SK-N-SH (cell line): ENCODE data around the gene TARDBP. TPM values are rescaled to one million over a fixed set of nuclear protein-coding genes. Genes with fewer than 3 reads are reported as not detected.

ENCODE experiments used
- CTCF ChIA-PET: fragments of 300-600, 350-600 bp; formaldehyde crosslinking; extraction: SDS; loops from one replicate; lab custom pipeline; 2021; lab: Yijun Ruan, JAX
- POLR2A ChIA-PET: fragments of 350-600 bp; sonication (Branson Sonifier 250); formaldehyde crosslinking; extraction: SDS; loops from one replicate; lab custom pipeline; 2020; ENCODE audit warnings: antibody characterized with exemption, inconsistent platforms; lab: Yijun Ruan, JAX
- DNase-seq: peaks from one replicate; pipeline ENCODE4 v3.0.0; 2012
- H2AFZ ChIP-seq: fragments of 200-600 bp; sonication (generic); 2 replicates; pipeline ENCODE4 v1.8.1; 2016; ENCODE audit warnings: antibody characterized with exemption, mild to moderate bottlenecking, low read depth
- H3F3A ChIP-seq: fragments of 200-600 bp; sonication (generic); replicated peaks from 2 replicates; pipeline ENCODE3; 2016; ENCODE audit warnings: antibody characterized with exemption, mild to moderate bottlenecking; ENCODE audit not compliant: insufficient read depth
- H3K27ac ChIP-seq, 2 experiments: fragments of 200-500 bp in 1 of 2; fragments of 200-600 bp in 1 of 2; sonication (Bioruptor generic) in 1 of 2; sonication (generic), shearing (Covaris generic) in 1 of 2; 2 replicates each; pipeline versions ENCODE4 v1.5.1 to v1.6.1; 2014 to 2016; ENCODE audit warnings: low read depth in 2 of 2, inconsistent platforms in 1 of 2, low read length in 1 of 2, mild to moderate bottlenecking in 1 of 2, mixed read lengths in 1 of 2
- H3K27me3 ChIP-seq: fragments of 200-600 bp; sonication (generic), shearing (Covaris generic); 2 replicates; pipeline ENCODE4 v1.6.1; 2016; ENCODE audit warnings: mixed run types; ENCODE audit not compliant: insufficient read depth
- H3K36me3 ChIP-seq, 2 experiments: fragments of 200-500 bp in 1 of 2; fragments of 200-600 bp in 1 of 2; sonication (Bioruptor generic) in 1 of 2; sonication (generic) in 1 of 2; replicated peaks in 1 of 2; 2 replicates each; pipeline versions ENCODE3 to v1.5.1; 2014 to 2016; ENCODE audit warnings: low read length in 1 of 2, mild to moderate bottlenecking in 1 of 2; ENCODE audit not compliant: insufficient read depth in 2 of 2, control insufficient read depth in 1 of 2
- H3K4me1 ChIP-seq, 2 experiments: fragments of 200-500 bp in 1 of 2; fragments of 200-600 bp in 1 of 2; sonication (Bioruptor generic) in 1 of 2; sonication (generic), shearing (Covaris generic) in 1 of 2; 2 replicates each; pipeline versions ENCODE4 v1.5.1 to v1.6.1; 2014 to 2016; ENCODE audit warnings: low read depth in 1 of 2, low read length in 1 of 2, mixed run types in 1 of 2; ENCODE audit not compliant: insufficient read depth in 2 of 2, control insufficient read depth in 1 of 2
- H3K4me2 ChIP-seq: fragments of 200-600 bp; sonication (generic), shearing (Covaris generic); 2 replicates; pipeline ENCODE4 v1.6.1; 2017; ENCODE audit warnings: mixed run types
- H3K4me3 ChIP-seq, 2 experiments: fragments of 200-500 bp in 1 of 2; fragments of 200-600 bp in 1 of 2; sonication (Bioruptor generic) in 1 of 2; sonication (generic), shearing (Covaris generic) in 1 of 2; 2 replicates each; pipeline versions ENCODE4 v1.5.1 to v1.8.1; 2014 to 2016; ENCODE audit warnings: low read depth in 2 of 2, inconsistent platforms in 1 of 2, low read length in 1 of 2, mild to moderate bottlenecking in 1 of 2, mixed read lengths in 1 of 2, moderate library complexity in 1 of 2
- H3K79me2 ChIP-seq: fragments of 200-600 bp; sonication (generic); 2 replicates; pipeline ENCODE4 v1.8.1; 2017; ENCODE audit warnings: mild to moderate bottlenecking; ENCODE audit not compliant: insufficient read depth
- H3K9ac ChIP-seq: fragments of 200-600 bp; sonication (generic); 2 replicates; pipeline ENCODE4 v1.6.1; 2017; ENCODE audit warnings: mixed run types
- H3K9me2 ChIP-seq: fragments of 200-600 bp; sonication (generic); 2 replicates; pipeline ENCODE4 v1.6.1; 2017; ENCODE audit warnings: mixed run types
- H3K9me3 ChIP-seq: fragments of 200-600 bp; sonication (generic); 2 replicates; pipeline ENCODE4 v1.6.1; 2017; ENCODE audit warnings: mixed run types, mild to moderate bottlenecking, moderate library complexity
- H4K20me1 ChIP-seq: fragments of 200-600 bp; sonication (generic); 2 replicates; pipeline ENCODE4 v1.6.1; 2017; ENCODE audit warnings: mild to moderate bottlenecking, mixed run types; ENCODE audit not compliant: insufficient read depth
- CHD2 ChIP-seq: fragments of 150-350 bp; IDR thresholded peaks from 2 replicates; pipeline ENCODE4 v1.6.1; 2018; ENCODE audit warnings: low read length; ENCODE audit not compliant: partially characterized antibody
- FOSL2 ChIP-seq: IDR thresholded peaks from 2 replicates; pipeline ENCODE4 v1.4.0; 2012; ENCODE audit warnings: low read depth, mild to moderate bottlenecking, moderate library complexity, borderline replicate concordance
- FOXJ3 ChIP-seq: sonication (generic); formaldehyde crosslinking; IDR thresholded peaks from 2 replicates; pipeline ENCODE4 v1.5.1; 2020; ENCODE audit warnings: mild to moderate bottlenecking, missing genetic modification reagents
- FOXM1 ChIP-seq: IDR thresholded peaks from 2 replicates; pipeline ENCODE4 v1.4.0; 2012; ENCODE audit warnings: low read depth, mild to moderate bottlenecking
- GABPA ChIP-seq: IDR thresholded peaks from 2 replicates; pipeline ENCODE4 v1.4.0; 2012; ENCODE audit warnings: low read depth, mild to moderate bottlenecking
- GATA2 ChIP-seq: sonication (generic); formaldehyde crosslinking; IDR thresholded peaks from 2 replicates; pipeline ENCODE4 v1.5.0; 2020; ENCODE audit warnings: mild to moderate bottlenecking, missing genetic modification reagents
- IRF3 ChIP-seq: fragments of 150-350 bp; IDR thresholded peaks from 2 replicates; pipeline ENCODE4 v1.6.1; 2016; ENCODE audit warnings: mild to moderate bottlenecking, low read depth, low read length
- JUND ChIP-seq: IDR thresholded peaks from 2 replicates; pipeline ENCODE4 v1.4.0; 2012
- MEF2A ChIP-seq: IDR thresholded peaks from 2 replicates; pipeline ENCODE4 v1.4.0; 2012; ENCODE audit warnings: low read depth, borderline replicate concordance
- NFIC ChIP-seq: IDR thresholded peaks from 2 replicates; pipeline ENCODE4 v1.4.0; 2012; ENCODE audit warnings: borderline replicate concordance
- NRF1 ChIP-seq: IDR thresholded peaks from 2 replicates; pipeline ENCODE4 v1.6.1; 2012; ENCODE audit warnings: low read depth, mild to moderate bottlenecking, low read length
- REST ChIP-seq: IDR thresholded peaks from 2 replicates; pipeline ENCODE4 v1.6.1; 2012; ENCODE audit warnings: mild to moderate bottlenecking, low read depth, low read length, moderate library complexity
- RXRA ChIP-seq: IDR thresholded peaks from 2 replicates; pipeline ENCODE4 v1.4.0; 2012; ENCODE audit warnings: low read depth, mild to moderate bottlenecking, borderline replicate concordance
- TAF1 ChIP-seq: IDR thresholded peaks from 2 replicates; pipeline ENCODE4 v1.6.1; 2012; ENCODE audit warnings: low read depth, mild to moderate bottlenecking, low read length, moderate library complexity, borderline replicate concordance
- TCF12 ChIP-seq: IDR thresholded peaks from 2 replicates; pipeline ENCODE4 v1.4.0; 2012
- TEAD4 ChIP-seq: IDR thresholded peaks from 2 replicates; pipeline ENCODE4 v1.4.0; 2012; ENCODE audit warnings: mild to moderate bottlenecking, borderline replicate concordance; ENCODE audit not compliant: insufficient read depth
- WGBS: methylation state at CpG from one replicate; pipeline ENCODE4 v1.1.6; 2017; ENCODE audit warnings: low lambda C conversion rate; 5-methylcytosine and 5-hydroxymethylcytosine counted together
- polyA plus RNA-seq, 3 experiments: library from polyadenylated mRNA; depleted of rRNA; stranded (reverse); fragments of >200 nt; gene quantifications; 2 replicates each; pipeline ENCODE4 v1.2.3, GENCODE V29; 2012
- TF ChIP-seq, protein P1 (sequence below): fragments of 200-600 bp; sonication (generic); IDR thresholded peaks from 2 replicates; pipeline ENCODE4 v1.6.1; 2017; ENCODE audit warnings: antibody characterized with exemption, mild to moderate bottlenecking, moderate library complexity
- TF ChIP-seq, protein P2 (sequence below): IDR thresholded peaks from 2 replicates; pipeline ENCODE4 v1.4.0; 2012; ENCODE audit warnings: low read depth, borderline replicate concordance

The TARDBP gene
- polyA plus RNA-seq, 1 of the 3 experiments (the other 2 are of a cell fraction): 207 TPM

GRCh38 chr1:11026903-11027302 is 14.4 kb downstream of the TARDBP start:
- TF ChIP-seq RXRA (no peak), FOXJ3 (CRISPR knock-in tag) (no peak), TEAD4 (no peak), CHD2 (no peak), MEF2A (no peak), GABPA (no peak), TCF12 (no peak), NFIC (no peak), IRF3 (no peak), TAF1 (no peak), NRF1 (no peak), FOSL2 (no peak), GATA2 (no peak), REST (no peak), JUND (no peak), FOXM1 (no peak)
- TF ChIP-seq, protein P1, sequence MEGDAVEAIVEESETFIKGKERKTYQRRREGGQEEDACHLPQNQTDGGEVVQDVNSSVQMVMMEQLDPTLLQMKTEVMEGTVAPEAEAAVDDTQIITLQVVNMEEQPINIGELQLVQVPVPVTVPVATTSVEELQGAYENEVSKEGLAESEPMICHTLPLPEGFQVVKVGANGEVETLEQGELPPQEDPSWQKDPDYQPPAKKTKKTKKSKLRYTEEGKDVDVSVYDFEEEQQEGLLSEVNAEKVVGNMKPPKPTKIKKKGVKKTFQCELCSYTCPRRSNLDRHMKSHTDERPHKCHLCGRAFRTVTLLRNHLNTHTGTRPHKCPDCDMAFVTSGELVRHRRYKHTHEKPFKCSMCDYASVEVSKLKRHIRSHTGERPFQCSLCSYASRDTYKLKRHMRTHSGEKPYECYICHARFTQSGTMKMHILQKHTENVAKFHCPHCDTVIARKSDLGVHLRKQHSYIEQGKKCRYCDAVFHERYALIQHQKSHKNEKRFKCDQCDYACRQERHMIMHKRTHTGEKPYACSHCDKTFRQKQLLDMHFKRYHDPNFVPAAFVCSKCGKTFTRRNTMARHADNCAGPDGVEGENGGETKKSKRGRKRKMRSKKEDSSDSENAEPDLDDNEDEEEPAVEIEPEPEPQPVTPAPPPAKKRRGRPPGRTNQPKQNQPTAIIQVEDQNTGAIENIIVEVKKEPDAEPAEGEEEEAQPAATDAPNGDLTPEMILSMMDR: no peak
- TF ChIP-seq, protein P2, sequence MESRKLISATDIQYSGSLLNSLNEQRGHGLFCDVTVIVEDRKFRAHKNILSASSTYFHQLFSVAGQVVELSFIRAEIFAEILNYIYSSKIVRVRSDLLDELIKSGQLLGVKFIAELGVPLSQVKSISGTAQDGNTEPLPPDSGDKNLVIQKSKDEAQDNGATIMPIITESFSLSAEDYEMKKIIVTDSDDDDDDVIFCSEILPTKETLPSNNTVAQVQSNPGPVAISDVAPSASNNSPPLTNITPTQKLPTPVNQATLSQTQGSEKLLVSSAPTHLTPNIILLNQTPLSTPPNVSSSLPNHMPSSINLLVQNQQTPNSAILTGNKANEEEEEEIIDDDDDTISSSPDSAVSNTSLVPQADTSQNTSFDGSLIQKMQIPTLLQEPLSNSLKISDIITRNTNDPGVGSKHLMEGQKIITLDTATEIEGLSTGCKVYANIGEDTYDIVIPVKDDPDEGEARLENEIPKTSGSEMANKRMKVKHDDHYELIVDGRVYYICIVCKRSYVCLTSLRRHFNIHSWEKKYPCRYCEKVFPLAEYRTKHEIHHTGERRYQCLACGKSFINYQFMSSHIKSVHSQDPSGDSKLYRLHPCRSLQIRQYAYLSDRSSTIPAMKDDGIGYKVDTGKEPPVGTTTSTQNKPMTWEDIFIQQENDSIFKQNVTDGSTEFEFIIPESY: no peak
- peaks cover 53 to 56% of the 10 kb centered on the region in 2 experiments for H3K36me3 ChIP-seq
- no peak overlapping the region for H3K9ac ChIP-seq
- no peaks in the 10 kb centered on the region for H3K9me3 ChIP-seq
- H3K27ac ChIP-seq: no peak overlapping the region; a peak in 1 of 4 replicates
- ChIA-PET POLR2A (no interaction called here), CTCF (interaction anchor here (1.8 kb wide), 1 partner anchor 11 kb away, joined by 24 read pairs; no protein-coding TSS in a partner anchor)
- H4K20me1 ChIP-seq: peaks cover 12% of the 10 kb centered on the region
- 96% methylated on average over 5 of the region's 5 CpGs for WGBS
- H2AFZ ChIP-seq: no peak overlapping the region
- H3K4me2 ChIP-seq: no peak overlapping the region
- DNase-seq: no peak
- H3K27me3 ChIP-seq: no peaks in the 10 kb centered on the region
- peaks cover 3% of the 10 kb centered on the region; the same call in 1 of the 2 replicates for H3K79me2 ChIP-seq
- peaks cover 22% of the 10 kb centered on the region for H3F3A ChIP-seq
- no peaks in the 10 kb centered on the region for H3K9me2 ChIP-seq
- H3K4me3 ChIP-seq: no peak overlapping the region
- no peaks in the 10 kb centered on the region for H3K4me1 ChIP-seq
